Smooth muscle cell (in vitro differentiated cells): ENCODE measurements around the gene PTPRN2. TPM values are rescaled to one million over a fixed set of nuclear protein-coding genes. Genes with fewer than 3 reads are reported as not detected.

Source experiments
- DNase-seq: peaks from one replicate; lab custom pipeline; 2025; ENCODE audit not compliant: unreplicated experiment; lab: John Stamatoyannopoulos, UW
- H2AFZ ChIP-seq: fragments of 200-600 bp; sonication (generic); 2 replicates; pipeline ENCODE4 v1.6.0; 2016; ENCODE audit warnings: antibody characterized with exemption, low read depth, mild to moderate bottlenecking
- H3F3A ChIP-seq: fragments of 200-600 bp; sonication (generic); 2 replicates; pipeline ENCODE4 v1.6.0; 2017; ENCODE audit warnings: antibody characterized with exemption, low read depth
- H3K27ac ChIP-seq: fragments of 200-600 bp; sonication (generic); 2 replicates; pipeline ENCODE4 v1.5.1; 2016; ENCODE audit warnings: low read depth, mild to moderate bottlenecking
- H3K27me3 ChIP-seq: fragments of 200-600 bp; sonication (generic); 2 replicates; pipeline ENCODE4 v1.6.1; 2016; ENCODE audit warnings: low read depth, mild to moderate bottlenecking
- H3K36me3 ChIP-seq: fragments of 200-600 bp; sonication (generic); 2 replicates; pipeline ENCODE4 v1.5.1; 2016; ENCODE audit warnings: low read depth
- H3K4me1 ChIP-seq: fragments of 200-600 bp; sonication (generic); 2 replicates; pipeline ENCODE4 v1.5.1; 2016; ENCODE audit warnings: low read depth
- H3K4me2 ChIP-seq: fragments of 200-600 bp; sonication (generic); 2 replicates; pipeline ENCODE4 v1.6.0; 2016; ENCODE audit warnings: mild to moderate bottlenecking
- H3K4me3 ChIP-seq: fragments of 200-600 bp; sonication (generic); 2 replicates; pipeline ENCODE4 v1.5.1; 2016; ENCODE audit warnings: mild to moderate bottlenecking
- H3K79me2 ChIP-seq: fragments of 200-600 bp; sonication (generic); 2 replicates; pipeline ENCODE4 v1.6.0; 2016; ENCODE audit warnings: low read depth, mild to moderate bottlenecking
- H3K9ac ChIP-seq: fragments of 200-600 bp; sonication (generic); 2 replicates; pipeline ENCODE4 v1.6.0; 2016; ENCODE audit warnings: low read depth
- H3K9me3 ChIP-seq: fragments of 200-600 bp; sonication (generic); replicated peaks from 2 replicates; pipeline ENCODE4 v1.5.1; 2016; ENCODE audit warnings: low read depth
- H4K20me1 ChIP-seq: fragments of 200-600 bp; sonication (generic); 2 replicates; pipeline ENCODE4 v1.6.0; 2016; ENCODE audit warnings: low read depth
- CTCF ChIP-seq: fragments of 200-600 bp; sonication (generic); IDR thresholded peaks from 2 replicates; pipeline ENCODE4 v1.5.1; 2017; ENCODE audit warnings: borderline replicate concordance, mild to moderate bottlenecking, antibody characterized with exemption; ENCODE audit not compliant: insufficient read depth, poor library complexity, severe bottlenecking
- WGBS: methylation state at CpG from one replicate; pipeline ENCODE4 v1.1.7; 2016; ENCODE audit warnings: low lambda C conversion rate; 5-methylcytosine and 5-hydroxymethylcytosine counted together
- polyA plus RNA-seq: library from polyadenylated mRNA; unstranded; fragments of >200 nt; fragmentation: Nextera tagmentation; extraction: Ambion mirVana; gene quantifications from 2 replicates; pipeline ENCODE4 v1.2.1, GENCODE V29; 2016
- total RNA-seq: library from RNA; depleted of rRNA; stranded (reverse); fragments of >200 nt; gene quantifications from 2 replicates; pipeline ENCODE4 v1.2.3, GENCODE V29; 2014

The PTPRN2 gene
- total and polyA plus RNA-seq, 2 experiments from 2014 or later: 0.09 to 0.87 TPM

GRCh38 chr7:157549612-157550299, 1037.9 kb downstream of the PTPRN2 start:
- TF ChIP-seq CTCF: no peak
- H4K20me1 ChIP-seq: no peaks in the 10 kb centered on the region
- H3K36me3 ChIP-seq: no peaks in the 10 kb centered on the region
- no peak for DNase-seq
- 94% methylated on average over 20 of the region's 22 CpGs for WGBS
- H3K79me2 ChIP-seq: no peaks in the 10 kb centered on the region
- no peak overlapping the region for H3K4me3 ChIP-seq
- no peak overlapping the region for H3K4me2 ChIP-seq
- H3K9ac ChIP-seq: no peak overlapping the region
- no peak overlapping the region for H3K27ac ChIP-seq
- H2AFZ ChIP-seq: no peak overlapping the region
- no peaks in the 10 kb centered on the region for H3F3A ChIP-seq
- H3K9me3 ChIP-seq: no peaks in the 10 kb centered on the region
- no peaks in the 10 kb centered on the region for H3K27me3 ChIP-seq
- H3K4me1 ChIP-seq: no peaks in the 10 kb centered on the region

GRCh38 chr7:157548691-157549303, 1038.8 kb downstream of the PTPRN2 start:
- H3K79me2 ChIP-seq: no peaks in the 10 kb centered on the region
- H3K4me3 ChIP-seq: no peak overlapping the region
- no peaks in the 10 kb centered on the region for H4K20me1 ChIP-seq
- H3F3A ChIP-seq: no peaks in the 10 kb centered on the region
- no peak for TF ChIP-seq CTCF
- DNase-seq: no peak
- no peak overlapping the region for H3K27ac ChIP-seq
- H3K9ac ChIP-seq: no peak overlapping the region
- H3K4me1 ChIP-seq: no peaks in the 10 kb centered on the region
- no peak overlapping the region for H3K4me2 ChIP-seq
- no peaks in the 10 kb centered on the region for H3K9me3 ChIP-seq
- WGBS: 90% methylated on average over 24 of the region's 24 CpGs
- no peaks in the 10 kb centered on the region for H3K36me3 ChIP-seq
- no peaks in the 10 kb centered on the region for H3K27me3 ChIP-seq
- H2AFZ ChIP-seq: no peak overlapping the region

- Histone ChIP-seq H3K9ac (no peak overlapping the region), H3K79me2 (no peaks in the 10 kb centered on the region), H4K20me1 (no peaks in the 10 kb centered on the region), H3K4me1 (no peaks in the 10 kb centered on the region), H3K4me3 (no peak overlapping the region), H3K4me2 (no peak overlapping the region), H3K9me3 (no peaks in the 10 kb centered on the region), H3F3A (no peaks in the 10 kb centered on the region), H3K36me3 (no peaks in the 10 kb centered on the region), H3K27me3 (no peaks in the 10 kb centered on the region), H3K27ac (no peak overlapping the region), H2AFZ (no peak overlapping the region)
- WGBS: 97% methylated on average over 23 of the region's 23 CpGs
- no peak for DNase-seq
- TF ChIP-seq CTCF: no peak
Observed at GRCh38 chr7:157547611-157548010, 1040.0 kb downstream of the PTPRN2 start.

GRCh38 chr7:157547102-157547501, 1040.5 kb downstream of the PTPRN2 start:
- Histone ChIP-seq H3F3A (no peaks in the 10 kb centered on the region), H3K27me3 (no peaks in the 10 kb centered on the region), H3K4me2 (no peak overlapping the region), H2AFZ (no peak overlapping the region), H3K9ac (no peak overlapping the region), H3K36me3 (no peaks in the 10 kb centered on the region), H3K9me3 (no peaks in the 10 kb centered on the region), H3K79me2 (no peaks in the 10 kb centered on the region), H4K20me1 (no peaks in the 10 kb centered on the region), H3K4me1 (no peaks in the 10 kb centered on the region), H3K27ac (no peak overlapping the region), H3K4me3 (no peak overlapping the region)
- no peak for DNase-seq
- no peak for TF ChIP-seq CTCF
- 85% methylated on average over 7 of the region's 7 CpGs for WGBS
